SK-N-DZ (cell line): ENCODE data around the gene ARF3.

ENCODE experiments used
- DNase-seq: peaks from one replicate; pipeline ENCODE4 v3.0.0-alpha.2; 2015; ENCODE audit warnings: low spot score

The ARF3 gene

DNA sequence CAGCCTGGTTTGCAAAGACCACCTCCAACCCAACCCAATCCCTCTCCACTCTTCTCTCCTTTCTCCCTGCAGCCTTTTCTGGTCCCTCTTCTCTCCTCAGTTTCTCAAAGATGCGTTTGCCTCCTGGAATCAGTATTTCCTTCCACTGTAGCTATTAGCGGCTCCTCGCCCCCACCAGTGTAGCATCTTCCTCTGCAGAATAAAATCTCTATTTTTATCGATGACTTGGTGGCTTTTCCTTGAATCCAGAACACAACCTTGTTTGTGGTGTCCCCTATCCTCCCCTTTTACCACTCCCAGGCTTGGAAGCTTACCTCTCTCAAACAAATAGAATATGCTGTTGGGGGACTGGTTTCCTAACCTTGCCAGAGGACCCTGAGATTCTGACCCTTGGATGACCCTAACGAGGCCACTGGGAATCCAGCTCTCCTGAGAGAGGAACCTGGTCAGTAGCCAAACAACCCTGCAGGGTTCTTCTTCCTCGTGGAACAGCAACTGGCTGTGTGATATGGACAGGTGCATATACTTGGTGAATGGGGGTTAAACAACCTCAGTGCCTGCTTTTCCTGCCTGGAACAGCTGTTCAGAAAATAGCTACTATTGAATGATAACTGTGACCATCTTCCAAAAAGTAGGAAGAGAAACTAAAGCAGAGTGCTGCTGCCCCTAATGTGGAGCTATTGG is 25.3 kb upstream of the ARF3 start:
- DNase-seq = no peak

DNA sequence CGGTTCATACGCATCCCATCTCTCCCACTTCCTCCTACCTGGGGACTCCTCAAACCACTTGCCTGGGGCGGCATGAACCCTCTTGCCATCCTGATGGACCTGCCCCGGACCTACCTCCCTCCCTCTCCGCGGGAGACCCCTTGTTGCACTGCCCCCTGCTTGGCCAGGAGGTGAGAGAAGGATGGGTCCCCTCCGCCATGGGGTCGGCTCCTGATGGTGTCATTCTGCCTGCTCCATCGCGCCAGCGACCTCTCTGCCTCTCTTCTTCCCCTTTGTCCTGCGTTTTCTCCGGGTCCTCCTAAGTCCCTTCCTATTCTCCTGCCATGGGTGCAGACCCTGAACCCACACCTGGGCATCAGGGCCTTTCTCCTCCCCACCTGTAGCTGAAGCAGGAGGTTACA is 24.5 kb upstream of the ARF3 start:
- no peak for DNase-seq

DNA sequence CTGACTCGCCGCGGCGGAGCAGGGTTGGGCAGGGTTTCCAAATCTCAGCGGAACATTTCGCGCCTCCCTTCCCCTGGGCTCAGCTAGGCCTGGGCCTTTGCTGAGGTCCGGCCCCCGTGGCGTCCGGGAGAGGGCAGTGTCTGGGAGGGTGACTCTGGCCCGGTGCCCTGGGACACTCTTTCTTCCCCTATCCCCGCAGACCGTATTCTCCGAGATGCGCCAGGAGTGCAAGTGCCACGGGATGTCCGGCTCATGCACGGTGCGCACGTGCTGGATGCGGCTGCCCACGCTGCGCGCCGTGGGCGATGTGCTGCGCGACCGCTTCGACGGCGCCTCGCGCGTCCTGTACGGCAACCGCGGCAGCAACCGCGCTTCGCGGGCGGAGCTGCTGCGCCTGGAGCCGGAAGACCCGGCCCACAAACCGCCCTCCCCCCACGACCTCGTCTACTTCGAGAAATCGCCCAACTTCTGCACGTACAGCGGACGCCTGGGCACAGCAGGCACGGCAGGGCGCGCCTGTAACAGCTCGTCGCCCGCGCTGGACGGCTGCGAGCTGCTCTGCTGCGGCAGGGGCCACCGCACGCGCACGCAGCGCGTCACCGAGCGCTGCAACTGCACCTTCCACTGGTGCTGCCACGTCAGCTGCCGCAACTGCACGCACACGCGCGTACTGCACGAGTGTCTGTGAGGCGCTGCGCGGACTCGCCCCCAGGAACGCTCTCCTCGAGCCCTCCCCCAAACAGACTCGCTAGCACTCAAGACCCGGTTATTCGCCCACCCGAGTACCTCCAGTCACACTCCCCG is 23.9 kb upstream of the ARF3 start:
- DNase-seq = no peak

DNA sequence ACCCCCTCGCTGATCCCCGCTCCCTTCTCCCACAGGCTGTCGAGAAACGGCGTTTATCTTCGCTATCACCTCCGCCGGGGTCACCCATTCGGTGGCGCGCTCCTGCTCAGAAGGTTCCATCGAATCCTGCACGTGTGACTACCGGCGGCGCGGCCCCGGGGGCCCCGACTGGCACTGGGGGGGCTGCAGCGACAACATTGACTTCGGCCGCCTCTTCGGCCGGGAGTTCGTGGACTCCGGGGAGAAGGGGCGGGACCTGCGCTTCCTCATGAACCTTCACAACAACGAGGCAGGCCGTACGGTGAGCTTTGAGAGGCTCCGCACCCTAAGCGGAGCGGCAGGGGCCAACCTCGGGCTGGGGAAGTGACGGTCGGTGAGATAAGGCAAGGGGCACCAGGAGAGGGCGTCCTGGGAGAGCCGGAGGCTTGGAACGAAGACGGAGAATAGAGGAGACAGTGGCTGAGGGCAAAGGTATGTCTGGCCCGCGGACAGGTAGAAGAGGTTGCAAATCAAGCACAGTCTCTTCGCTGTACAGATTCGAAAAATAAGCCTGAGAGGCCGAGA is 23.2 kb upstream of the ARF3 start:
- DNase-seq = no peak

DNA sequence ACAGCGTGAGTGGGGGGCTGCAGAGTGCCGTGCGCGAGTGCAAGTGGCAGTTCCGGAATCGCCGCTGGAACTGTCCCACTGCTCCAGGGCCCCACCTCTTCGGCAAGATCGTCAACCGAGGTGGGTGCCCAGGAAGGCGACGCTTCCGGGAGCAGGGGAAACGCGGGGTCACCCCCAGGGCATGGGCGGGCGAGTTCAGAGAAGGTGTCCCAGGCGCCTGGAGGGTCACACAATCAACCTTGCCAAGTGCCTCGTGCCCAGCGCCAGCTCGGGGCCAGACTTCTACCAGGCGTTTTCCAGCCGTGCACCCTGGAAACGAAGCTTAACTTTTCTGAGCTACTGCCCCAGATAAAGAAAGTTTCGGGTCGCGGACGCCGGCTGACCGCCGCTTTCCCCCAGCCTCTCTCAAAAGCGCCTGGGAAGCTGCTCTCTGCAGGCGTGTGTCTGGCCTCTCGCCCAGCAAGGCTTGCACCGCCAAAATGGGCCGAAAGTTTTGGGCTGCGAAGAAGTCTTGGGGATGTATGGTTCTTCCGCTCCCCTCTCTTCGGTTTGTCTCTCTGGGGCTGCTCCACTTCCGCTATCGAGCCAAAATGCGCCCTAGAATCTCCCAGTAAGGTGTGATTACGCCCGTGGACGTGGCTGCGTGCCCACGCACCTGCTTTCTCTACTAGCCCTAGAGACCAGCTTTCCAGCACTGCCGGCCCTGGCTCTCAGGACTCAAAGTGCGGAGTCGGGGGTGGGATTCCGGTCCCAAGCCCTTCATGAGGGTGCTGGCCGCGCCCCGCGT is 22.5 kb upstream of the ARF3 start:
- DNase-seq = no peak

DNA sequence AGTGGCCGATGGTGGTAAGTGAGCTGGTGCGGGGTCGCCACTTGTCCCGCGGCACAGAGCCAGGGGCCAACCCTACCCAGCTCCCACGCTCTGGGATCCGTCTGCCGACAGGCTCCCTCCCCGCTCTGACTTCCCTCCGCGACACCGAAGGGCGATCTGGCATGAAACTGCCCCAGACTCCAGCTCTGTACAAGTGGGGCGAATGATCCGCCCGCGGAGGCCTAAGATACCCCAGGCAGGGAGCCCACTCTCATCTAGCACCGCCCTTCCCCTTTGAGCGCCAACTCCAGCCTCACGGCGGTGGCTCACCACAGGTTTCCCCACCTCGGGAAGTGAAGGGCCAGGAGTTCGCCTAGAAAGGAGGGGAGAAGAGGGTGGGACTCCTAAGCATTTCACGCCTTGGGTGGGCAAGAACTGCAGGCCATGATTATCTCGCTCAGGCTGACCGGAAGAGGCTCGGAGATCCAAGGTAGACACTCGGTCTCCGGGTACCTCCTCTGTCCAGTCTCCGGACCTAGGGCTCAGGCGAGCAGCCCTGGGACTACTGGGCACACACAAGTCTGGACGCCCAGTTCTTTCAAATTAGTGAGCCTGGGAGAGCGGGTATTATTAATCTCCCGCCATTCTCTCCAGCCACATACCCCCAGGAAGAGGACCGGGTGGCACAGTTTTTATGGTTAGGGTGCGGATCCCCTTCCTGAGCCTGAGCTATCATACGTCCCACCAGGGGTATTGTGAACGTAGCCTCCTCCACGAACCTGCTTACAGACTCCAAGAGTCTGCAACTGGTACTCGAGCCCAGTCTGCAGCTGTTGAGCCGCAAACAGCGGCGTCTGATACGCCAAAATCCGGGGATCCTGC is 21.7 kb upstream of the ARF3 start:
- no peak for DNase-seq

DNA sequence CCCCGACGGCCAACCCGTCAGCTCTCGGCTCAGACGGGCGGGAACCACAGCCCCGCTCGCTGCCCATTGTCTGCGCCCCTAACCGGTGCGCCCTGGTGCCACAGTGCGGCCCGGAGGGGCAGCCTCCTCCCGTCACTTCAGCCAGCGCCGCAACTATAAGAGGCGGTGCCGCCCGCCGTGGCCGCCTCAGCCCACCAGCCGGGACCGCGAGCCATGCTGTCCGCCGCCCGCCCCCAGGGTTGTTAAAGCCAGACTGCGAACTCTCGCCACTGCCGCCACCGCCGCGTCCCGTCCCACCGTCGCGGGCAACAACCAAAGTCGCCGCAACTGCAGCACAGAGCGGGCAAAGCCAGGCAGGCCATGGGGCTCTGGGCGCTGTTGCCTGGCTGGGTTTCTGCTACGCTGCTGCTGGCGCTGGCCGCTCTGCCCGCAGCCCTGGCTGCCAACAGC is 21.0 kb upstream of the ARF3 start, which contains the start of gene WNT1:
Gene WNT1, plus strand, starts transcription at position 32 of the 450 bp plus-strand sequence. Its CDS starts 329 bp downstream, at position 361.
- DNase-seq = no peak

DNA sequence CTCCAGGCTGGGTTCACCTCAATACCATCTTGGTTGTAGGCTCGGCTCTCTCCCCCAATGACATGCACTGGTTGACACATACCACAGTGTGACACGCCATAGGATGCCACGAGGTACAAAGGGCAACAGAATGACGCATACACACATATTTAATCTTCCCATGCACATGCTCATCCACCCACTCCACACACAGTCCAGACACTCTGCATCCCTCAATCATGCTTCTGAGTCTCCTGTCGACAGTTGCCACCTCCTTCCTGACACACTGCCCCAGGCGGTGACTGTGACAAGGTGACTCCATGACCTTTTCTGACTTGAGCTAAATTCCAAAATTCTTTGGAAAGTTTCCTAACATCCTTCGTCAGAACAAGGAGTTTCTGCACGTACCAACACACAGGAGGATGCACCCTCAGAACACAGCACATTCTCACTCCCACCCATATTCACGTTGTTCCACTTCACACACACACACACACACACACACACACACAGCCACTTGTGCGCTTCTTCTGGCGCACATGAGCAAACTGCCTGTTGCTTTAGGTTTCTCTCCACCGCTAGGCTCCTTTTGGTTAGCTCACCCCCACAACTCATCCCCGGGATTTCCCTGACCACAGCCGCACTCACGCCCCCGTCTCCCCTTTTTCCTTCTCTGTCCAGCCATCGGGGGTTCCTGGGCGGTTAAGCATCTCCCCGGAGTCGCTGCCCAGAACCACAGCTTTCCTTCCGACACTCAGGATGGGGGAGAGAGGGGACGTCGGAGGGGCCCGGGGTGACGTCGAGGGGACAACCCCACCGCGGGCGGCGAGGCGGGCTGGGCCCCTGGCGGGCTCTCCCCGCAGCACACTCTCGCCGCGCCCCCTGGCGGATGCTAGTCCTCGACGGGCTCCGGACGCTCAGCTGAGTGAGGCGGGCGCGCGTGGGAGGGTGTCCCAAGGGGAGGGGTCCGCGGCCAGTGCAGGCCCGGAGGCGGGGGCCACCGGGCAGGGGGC is 20.3 kb upstream of the ARF3 start:
- peak; percentile 58 for DNase-seq

DNA sequence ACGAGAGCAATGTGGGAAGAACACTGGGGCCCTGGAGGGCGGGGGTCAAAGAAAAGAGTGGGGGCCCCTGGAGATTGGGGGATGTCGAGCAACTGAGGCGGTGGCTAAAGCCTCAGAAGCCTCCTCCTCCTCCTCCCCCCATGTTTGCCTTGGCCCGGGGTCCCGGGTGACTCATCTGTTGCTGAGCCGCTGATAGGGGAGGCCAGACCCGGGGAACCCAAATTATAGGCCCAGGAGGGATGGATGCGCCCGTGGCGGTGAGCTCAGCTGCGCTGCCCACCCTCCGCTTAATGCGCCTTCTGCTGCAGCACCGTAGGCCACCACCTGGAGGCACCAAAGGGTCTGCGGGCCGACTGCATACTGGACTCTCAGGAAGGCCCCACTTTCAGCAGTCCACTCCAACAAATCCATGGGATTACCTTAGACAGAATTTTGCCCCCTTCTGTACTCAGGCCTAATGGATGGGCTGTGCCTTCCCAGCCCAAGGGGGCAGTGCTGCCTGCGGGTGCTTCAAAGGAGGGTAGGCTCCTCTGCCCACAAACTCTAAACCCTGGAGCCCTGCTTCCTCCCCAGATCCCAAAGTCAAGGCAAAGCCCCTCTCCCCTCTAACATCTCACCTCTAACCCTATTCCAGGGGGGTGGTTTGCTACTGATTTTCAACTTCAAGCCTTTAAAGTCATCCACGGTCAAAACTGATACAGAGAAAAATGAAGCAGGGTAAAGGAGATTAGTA is 16.8 kb upstream of the ARF3 start:
- DNase-seq = no peak

DNA sequence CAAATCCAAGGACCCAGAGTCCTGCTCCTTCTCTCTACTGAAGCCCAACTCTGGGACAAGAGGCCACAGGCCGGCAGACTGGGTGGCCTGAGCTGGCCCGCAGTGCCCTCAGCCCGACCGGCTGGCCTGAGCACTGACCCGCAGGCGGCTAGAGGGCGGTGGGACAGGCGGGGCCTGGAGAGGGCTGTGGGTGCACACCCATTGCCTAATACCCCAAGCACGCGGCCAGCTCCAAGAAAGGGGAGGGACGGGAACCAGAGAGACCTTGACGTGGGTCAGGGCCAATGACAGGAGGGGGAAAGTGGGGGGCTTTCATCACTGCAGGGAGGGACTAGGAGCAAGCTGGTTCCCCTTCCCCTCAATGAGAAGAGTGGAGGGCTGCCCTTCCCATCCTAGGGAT is 16.2 kb upstream of the ARF3 start:
- no peak for DNase-seq

DNA sequence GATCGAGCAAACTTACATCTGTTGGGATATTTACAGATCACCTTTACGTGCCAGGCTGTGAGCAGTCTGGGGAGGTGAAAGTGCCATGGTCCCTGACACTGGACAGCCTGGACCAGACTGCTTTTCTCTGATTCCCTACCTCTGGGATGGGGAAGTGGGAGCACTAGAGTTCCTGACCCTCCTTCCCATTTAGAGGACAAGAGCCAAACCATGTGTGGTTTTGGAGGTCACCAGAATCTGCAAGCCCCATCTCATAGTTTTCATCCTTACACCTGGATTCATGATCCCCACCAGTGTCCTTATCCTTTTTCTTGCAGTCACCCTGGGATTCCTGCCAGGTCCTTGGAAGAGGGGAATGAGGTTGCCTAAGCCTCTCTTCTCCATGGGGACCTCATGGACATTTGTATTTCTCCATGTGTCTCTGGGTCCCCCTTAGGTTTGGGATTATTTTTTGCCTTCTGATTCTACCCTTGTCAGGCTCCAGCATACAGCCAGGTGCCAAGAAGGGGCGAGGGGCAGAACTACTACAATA is 15.7 kb upstream of the ARF3 start:
- no peak for DNase-seq

DNA sequence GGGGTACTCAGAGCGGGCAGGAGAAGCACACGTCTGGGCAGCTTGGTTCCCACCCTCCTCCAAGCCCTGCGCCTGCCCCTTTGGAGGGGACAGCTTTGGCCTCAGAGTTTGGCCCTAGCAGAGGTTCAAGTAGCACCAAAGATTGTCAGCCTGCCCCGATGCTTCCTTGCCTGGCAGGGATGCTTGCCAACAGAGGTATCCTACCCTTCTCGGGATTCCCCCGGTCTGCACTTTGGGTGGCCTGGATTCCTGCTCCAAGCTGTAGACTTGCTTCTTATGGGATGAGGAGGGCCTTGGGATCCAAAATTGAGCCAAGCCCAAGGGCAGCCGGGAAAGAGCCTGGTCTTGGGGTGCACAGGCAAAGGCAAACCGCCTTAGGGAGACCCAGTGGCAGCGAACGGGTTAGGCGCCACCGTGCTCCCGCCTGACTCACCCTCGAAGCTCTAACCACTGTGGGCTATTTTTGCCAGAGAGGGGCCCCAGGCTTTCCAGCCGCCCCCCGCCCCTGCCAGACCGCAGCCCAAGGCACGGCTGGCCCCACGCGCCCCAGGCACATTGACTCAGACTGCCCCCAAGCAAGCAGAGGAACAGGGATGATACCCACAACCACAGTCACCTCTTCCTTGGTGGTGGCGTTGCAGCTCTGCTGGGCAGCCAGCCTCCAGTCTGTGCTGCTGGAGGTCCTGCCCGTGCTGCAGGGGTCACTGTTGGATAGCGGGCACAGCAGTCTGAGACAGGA is 15.1 kb upstream of the ARF3 start:
- DNase-seq = no peak

DNA sequence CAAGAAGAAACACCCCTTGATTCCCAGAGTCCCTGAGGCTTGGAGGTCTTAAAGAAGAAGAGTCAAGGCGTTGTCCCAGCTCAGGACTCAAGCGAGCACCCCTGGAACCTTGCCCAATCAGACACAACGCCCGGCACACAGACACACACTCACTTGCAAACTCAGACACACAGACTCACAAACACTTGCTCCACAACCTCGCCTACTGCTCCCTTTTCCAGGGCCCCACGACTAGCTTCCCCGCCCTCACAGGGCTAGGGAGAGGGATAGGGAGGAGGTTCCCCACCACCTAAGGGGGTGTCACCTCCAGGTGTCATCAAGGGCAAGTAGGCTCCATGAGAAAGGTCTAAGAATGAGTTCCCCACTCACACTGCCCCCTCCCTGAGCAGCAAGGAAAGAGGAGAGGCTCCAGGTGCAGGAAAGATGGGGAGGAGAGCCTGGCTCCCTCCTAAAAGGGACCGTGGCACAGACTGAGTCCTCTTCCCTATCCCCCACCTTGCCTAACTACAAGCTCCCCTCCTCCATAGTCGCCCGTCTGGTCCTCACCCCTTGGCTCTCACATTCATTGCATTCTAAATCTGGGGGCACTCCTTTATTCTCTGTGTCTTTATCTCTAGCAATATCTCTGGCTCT is 13.5 kb upstream of the ARF3 start:
- no peak for DNase-seq

DNA sequence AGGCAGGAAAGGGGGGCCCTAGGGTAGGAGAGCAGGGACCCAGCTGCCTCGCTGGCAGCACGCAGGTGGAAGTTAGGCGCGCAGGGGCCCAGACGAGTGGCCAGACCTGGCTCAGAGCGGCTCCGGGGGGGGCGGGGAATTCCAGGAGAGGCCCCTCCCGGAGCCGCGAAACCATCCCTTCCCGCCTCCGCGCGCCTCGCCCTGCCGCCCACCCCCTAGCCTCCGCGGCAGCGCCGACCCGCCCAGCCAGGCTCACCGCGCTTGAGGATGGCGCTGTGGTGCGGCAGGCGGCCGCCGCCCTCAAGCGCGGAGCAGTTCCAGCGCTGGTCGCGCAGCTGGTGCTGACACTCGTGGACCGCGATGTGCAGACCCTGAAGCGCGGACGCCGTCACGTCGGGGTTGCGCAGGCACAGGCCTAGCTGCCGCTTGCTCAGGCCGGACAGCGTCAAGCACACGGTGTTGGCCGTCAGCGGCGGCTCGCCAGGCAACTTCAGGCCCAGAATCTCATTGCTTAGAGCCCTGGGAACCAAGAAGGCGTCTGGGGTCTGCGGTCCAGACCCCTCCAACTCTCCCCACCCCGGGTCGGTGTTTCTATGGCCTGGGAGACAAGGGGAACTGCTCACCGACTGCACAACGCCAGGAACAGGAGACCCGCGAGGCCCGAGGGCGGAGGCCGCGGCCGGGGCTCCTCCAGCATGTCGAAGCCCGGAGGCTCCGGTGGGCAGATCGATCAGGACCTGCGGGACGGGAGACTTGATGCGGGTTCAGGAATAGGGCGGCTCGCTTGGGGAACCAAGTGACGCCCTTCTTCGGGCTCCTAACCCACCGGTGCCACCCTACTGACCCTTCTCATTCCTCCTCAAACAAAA is 12.8 kb upstream of the ARF3 start:
- no peak for DNase-seq

DNA sequence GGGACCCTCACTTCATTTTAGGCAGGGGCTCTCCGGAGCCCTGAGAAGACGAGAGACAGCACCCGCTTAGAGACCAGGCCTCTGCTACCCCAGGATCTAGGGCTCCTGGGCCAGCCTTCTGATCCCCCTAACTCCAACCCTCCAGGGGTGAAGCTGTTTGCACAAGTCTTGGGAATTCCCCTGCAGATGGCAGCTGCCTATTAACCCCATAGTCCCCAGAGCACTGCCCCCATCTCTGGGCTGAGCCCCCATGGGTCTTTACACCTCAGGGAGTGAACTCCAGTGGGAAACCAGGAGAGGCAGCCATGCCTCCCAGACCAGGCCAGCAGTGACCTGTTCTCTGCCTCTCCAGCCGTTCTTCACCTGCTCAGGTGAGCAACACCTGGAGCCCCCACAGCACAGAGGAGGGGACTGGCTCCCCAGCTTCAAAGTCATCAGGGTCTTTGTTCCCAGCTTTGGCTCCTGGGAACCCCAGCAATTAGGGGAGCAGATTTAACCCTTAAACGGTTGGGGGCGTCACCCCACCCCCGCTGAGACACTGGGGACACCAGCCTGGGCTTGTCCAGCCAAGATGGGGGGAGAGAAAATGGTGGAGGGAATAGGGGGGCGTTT is 12.0 kb upstream of the ARF3 start:
- no peak for DNase-seq

DNA sequence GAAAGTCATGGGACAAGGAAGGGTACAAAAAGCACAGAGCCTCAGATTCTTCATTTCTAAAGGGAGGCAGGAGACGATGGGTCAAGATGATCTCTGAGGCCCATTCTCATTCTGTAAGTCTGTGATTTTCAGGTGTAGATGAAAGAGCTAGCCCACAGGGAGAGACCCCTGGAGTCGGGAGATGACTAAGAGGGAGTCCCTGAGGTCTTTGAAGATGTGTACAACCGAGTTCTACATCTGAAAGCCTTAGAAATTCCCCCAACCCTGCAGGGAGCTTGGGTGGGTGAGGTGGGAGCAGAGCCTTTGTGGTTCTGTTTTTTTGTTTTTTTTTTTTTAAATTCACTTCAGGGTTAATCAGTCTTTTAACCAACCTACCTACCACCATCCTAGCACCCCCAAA is 11.2 kb upstream of the ARF3 start:
- no peak for DNase-seq
